HepG2 (cell line): ENCODE measurements around the gene EIF4EBP3.

Experiments used
- MTA1 ChIP-seq: sonication (generic); formaldehyde crosslinking; IDR thresholded peaks from 2 replicates; pipeline ENCODE4 v1.4.0; 2020; ENCODE audit warnings: missing genetic modification reagents, mild to moderate bottlenecking, borderline replicate concordance
- ZNF777 ChIP-seq: sonication (generic); formaldehyde crosslinking; IDR thresholded peaks from 2 replicates; pipeline ENCODE4 v1.4.0; 2020; ENCODE audit warnings: missing genetic modification reagents
- TF ChIP-seq, protein P1 (sequence below): sonication (generic); formaldehyde crosslinking; IDR thresholded peaks from 2 replicates; pipeline ENCODE4 v1.8.0; 2022; ENCODE audit warnings: mild to moderate bottlenecking, missing genetic modification reagents
- TF ChIP-seq, protein P2 (sequence below): IDR thresholded peaks from 2 replicates; pipeline ENCODE4 v1.6.1; 2016

DNA sequence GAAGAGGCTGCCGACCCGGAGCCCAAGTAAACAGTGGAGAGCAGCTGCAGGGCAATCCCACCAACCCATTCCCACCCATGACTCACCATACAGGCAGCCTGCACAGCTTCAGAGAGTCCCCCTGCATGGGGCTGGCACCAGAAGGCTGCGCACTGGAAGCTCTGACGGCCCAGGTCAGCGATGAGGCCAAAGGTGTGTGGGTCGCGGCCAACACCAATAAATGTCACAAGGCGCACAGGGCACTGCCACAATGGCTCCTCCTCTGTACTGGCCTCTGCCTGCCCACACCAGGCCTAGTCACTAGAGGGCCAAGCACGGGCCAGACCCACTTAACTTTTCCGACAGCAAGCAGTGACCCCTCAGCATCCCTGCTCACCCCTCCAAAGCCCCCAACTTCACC lies 12.8 kb downstream of the EIF4EBP3 start:
- TF ChIP-seq, protein P1, sequence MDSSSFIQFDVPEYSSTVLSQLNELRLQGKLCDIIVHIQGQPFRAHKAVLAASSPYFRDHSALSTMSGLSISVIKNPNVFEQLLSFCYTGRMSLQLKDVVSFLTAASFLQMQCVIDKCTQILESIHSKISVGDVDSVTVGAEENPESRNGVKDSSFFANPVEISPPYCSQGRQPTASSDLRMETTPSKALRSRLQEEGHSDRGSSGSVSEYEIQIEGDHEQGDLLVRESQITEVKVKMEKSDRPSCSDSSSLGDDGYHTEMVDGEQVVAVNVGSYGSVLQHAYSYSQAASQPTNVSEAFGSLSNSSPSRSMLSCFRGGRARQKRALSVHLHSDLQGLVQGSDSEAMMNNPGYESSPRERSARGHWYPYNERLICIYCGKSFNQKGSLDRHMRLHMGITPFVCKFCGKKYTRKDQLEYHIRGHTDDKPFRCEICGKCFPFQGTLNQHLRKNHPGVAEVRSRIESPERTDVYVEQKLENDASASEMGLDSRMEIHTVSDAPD (CRISPR knock-in tag) = no peak
- TF ChIP-seq, protein P2, sequence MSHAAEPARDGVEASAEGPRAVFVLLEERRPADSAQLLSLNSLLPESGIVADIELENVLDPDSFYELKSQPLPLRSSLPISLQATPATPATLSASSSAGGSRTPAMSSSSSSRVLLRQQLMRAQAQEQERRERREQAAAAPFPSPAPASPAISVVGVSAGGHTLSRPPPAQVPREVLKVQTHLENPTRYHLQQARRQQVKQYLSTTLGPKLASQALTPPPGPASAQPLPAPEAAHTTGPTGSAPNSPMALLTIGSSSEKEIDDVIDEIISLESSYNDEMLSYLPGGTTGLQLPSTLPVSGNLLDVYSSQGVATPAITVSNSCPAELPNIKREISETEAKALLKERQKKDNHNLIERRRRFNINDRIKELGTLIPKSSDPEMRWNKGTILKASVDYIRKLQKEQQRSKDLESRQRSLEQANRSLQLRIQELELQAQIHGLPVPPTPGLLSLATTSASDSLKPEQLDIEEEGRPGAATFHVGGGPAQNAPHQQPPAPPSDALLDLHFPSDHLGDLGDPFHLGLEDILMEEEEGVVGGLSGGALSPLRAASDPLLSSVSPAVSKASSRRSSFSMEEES (CRISPR knock-in tag) = no peak
- TF ChIP-seq MTA1 (CRISPR knock-in tag) (no peak), ZNF777 (no peak)
